Fibroblast of lung (primary cell): ENCODE results near the gene CXCL8.

Experiments used
- EZH2 ChIP-seq: IDR thresholded peaks from 2 replicates; pipeline ENCODE4 v1.5.1; 2012; ENCODE audit warnings: low read length, control low read depth, mild to moderate bottlenecking; ENCODE audit errors: missing control alignments
- TF ChIP-seq, protein P1 (sequence below), 2 donors: IDR thresholded peaks in 1 of 2; conservative IDR thresholded peaks in 1 of 2; 1 replicate in 1 of 2; 2 replicates in 1 of 2; pipeline ENCODE4 v1.5.1; 2011 to 2012; ENCODE audit warnings: low read length in 2 of 2, control low read depth in 1 of 2, inconsistent platforms in 1 of 2, low read depth in 1 of 2, mild to moderate bottlenecking in 1 of 2

DNA sequence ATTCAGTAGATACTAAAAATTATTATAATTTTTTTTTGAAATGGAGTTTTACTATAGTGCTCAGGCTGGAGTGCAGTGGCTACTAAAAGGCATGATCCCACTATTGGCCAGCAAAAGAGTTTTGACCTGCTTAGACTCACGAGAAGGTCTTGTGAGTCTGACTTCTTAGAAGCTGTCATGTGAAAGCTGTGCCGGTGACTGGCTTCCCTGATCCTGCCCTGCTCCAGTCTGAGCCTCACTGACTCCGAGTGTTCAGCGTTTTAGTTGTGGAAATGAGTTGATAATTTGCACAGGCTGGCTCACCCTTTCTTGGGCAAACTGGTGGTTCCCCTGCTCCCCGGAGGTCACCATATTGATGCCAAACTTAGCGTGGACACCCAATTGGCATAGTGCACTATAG lies 16.4 kb upstream of the CXCL8 start:
- TF ChIP-seq, protein P1, sequence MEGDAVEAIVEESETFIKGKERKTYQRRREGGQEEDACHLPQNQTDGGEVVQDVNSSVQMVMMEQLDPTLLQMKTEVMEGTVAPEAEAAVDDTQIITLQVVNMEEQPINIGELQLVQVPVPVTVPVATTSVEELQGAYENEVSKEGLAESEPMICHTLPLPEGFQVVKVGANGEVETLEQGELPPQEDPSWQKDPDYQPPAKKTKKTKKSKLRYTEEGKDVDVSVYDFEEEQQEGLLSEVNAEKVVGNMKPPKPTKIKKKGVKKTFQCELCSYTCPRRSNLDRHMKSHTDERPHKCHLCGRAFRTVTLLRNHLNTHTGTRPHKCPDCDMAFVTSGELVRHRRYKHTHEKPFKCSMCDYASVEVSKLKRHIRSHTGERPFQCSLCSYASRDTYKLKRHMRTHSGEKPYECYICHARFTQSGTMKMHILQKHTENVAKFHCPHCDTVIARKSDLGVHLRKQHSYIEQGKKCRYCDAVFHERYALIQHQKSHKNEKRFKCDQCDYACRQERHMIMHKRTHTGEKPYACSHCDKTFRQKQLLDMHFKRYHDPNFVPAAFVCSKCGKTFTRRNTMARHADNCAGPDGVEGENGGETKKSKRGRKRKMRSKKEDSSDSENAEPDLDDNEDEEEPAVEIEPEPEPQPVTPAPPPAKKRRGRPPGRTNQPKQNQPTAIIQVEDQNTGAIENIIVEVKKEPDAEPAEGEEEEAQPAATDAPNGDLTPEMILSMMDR (conservative IDR thresholded peaks at IDR 0.05 in 1 of 2, IDR thresholded peaks at IDR 0.05 in 1 of 2; ENCODE audit: low read depth in 1 of 2, low read length in 2 of 2) = no peak
- TF ChIP-seq EZH2 = no peak
